Loucy (cell line): Measurements from ENCODE around the gene SELENOS.

Source experiments
- CTCF ChIP-seq: fragments of 200-600 bp; sonication (generic); conservative IDR thresholded peaks from 2 replicates; pipeline ENCODE4 v1.5.1; 2014; ENCODE audit warnings: mild to moderate bottlenecking, antibody characterized with exemption, low read length
- EZH2phosphoT487 ChIP-seq: fragments of 200-600 bp; IDR thresholded peaks from 2 replicates; pipeline ENCODE4 v1.6.1; 2018; ENCODE audit warnings: antibody characterized with exemption, mild to moderate bottlenecking, moderate library complexity, borderline replicate concordance

GRCh38 chr15:101255615-101256241 lies 21.6 kb downstream of the SELENOS start:
- no peak for TF ChIP-seq CTCF
- no peak for TF ChIP-seq EZH2phosphoT487
